HCT116 (cell line): ENCODE results near the gene TAF1D. TPM values are rescaled to one million over a fixed set of nuclear protein-coding genes. Genes with fewer than 3 reads are reported as not detected.

Source experiments
- ATAC-seq: fragments of 200-7000 bp; cut with Tn5 transposase; 2 replicates; pipeline ENCODE4 v1.9.1; 2020; ENCODE audit warnings: mild to moderate bottlenecking, moderate library complexity
- BruUV-seq: library from RNA; stranded (reverse); fragments of 400-500 nt; replicated peaks from 2 replicates; lab custom pipeline; 2021; lab: Mats Ljungman, UMichigan
- CTCF ChIA-PET: fragments of 300-600 bp; sonication (Branson Sonifier 250); formaldehyde crosslinking; loops from one replicate; lab custom pipeline; 2021; ENCODE audit warnings: antibody characterized with exemption; lab: Charles Lee
- POLR2A ChIA-PET: fragments of 300-600, 350-600 bp; sonication (Branson Sonifier 250); formaldehyde crosslinking; loops from one replicate; lab custom pipeline; 2021; ENCODE audit warnings: antibody characterized with exemption; lab: Charles Lee
- RAD21 ChIA-PET, 2 experiments: fragments of 300-600 bp; sonication (Branson Sonifier 250); formaldehyde crosslinking; loops; one replicate each; lab custom pipeline; 2023; ENCODE audit warnings: low total read pairs in 2 of 2; ENCODE audit not compliant: uncharacterized antibody in 2 of 2, unreplicated experiment in 2 of 2, low non-redundant PET in 1 of 2; lab: Charles Lee
- DNase-seq: peaks from one replicate; pipeline ENCODE4 v3.0.0-alpha.2; 2010; ENCODE audit warnings: low read depth, low spot score
- H2AFZ ChIP-seq: fragments of 200-600 bp; shearing (Covaris generic), sonication (generic); 2 replicates; pipeline ENCODE4 v1.6.1; 2017; ENCODE audit warnings: low read depth, mixed run types, mixed read lengths, antibody characterized with exemption, low read length; ENCODE audit not compliant: poor library complexity, severe bottlenecking
- H3K27ac ChIP-seq: 2 replicates; pipeline ENCODE4 v1.5.1; 2012; ENCODE audit warnings: low read depth, low read length
- H3K27me3 ChIP-seq: fragments of 200-600 bp; sonication (generic); 2 replicates; pipeline ENCODE4 v1.6.1; 2016; ENCODE audit warnings: mixed run types, low read length, mixed read lengths; ENCODE audit not compliant: insufficient read depth
- H3K36me3 ChIP-seq, 2 experiments: fragments of 200-500 bp in 1 of 2; fragments of 200-600 bp in 1 of 2; sonication (Bioruptor generic) in 1 of 2; sonication (generic) in 1 of 2; 2 replicates each; pipeline versions ENCODE4 v1.5.1 to v1.6.1; 2014 to 2016; ENCODE audit warnings: low read length in 2 of 2, inconsistent platforms in 1 of 2, mixed read lengths in 1 of 2, mixed run types in 1 of 2; ENCODE audit not compliant: insufficient read depth in 2 of 2, control insufficient read depth in 1 of 2
- H3K4me1 ChIP-seq, 2 experiments: fragments of 200-600 bp in 1 of 2; sonication (generic) in 1 of 2; 2 replicates each; pipeline versions ENCODE4 v1.5.1 to v1.6.1; 2012 to 2017; ENCODE audit warnings: low read length in 2 of 2, inconsistent platforms in 1 of 2, mild to moderate bottlenecking in 1 of 2, mixed read lengths in 1 of 2, mixed run types in 1 of 2, moderate library complexity in 1 of 2; ENCODE audit not compliant: insufficient read depth in 2 of 2, control insufficient read depth in 1 of 2
- H3K4me2 ChIP-seq: fragments of 200-600 bp; sonication (generic); 2 replicates; pipeline ENCODE4 v1.6.1; 2017; ENCODE audit warnings: mixed run types, low read length, mixed read lengths
- H3K4me3 ChIP-seq, 2 experiments: fragments of 200-600 bp in 1 of 2; sonication (generic) in 1 of 2; replicated peaks in 1 of 2; 2 replicates each; pipeline ENCODE4 v1.5.1; 2011 to 2016; ENCODE audit warnings: low read length in 2 of 2, control low read depth in 1 of 2, low read depth in 1 of 2, mild to moderate bottlenecking in 1 of 2, mixed read lengths in 1 of 2, mixed run types in 1 of 2
- H3K79me2 ChIP-seq: fragments of 200-600 bp; sonication (generic); 2 replicates; pipeline ENCODE4 v1.6.1; 2017; ENCODE audit warnings: mild to moderate bottlenecking, mixed run types, low read length, moderate library complexity, mixed read lengths; ENCODE audit not compliant: insufficient read depth
- H3K9ac ChIP-seq: fragments of 200-600 bp; sonication (generic); 2 replicates; pipeline ENCODE4 v1.6.1; 2016; ENCODE audit warnings: low read length, mixed read lengths
- H3K9me2 ChIP-seq: fragments of 200-600 bp; sonication (generic), shearing (Covaris generic); 2 replicates; pipeline ENCODE4 v1.6.1; 2017; ENCODE audit warnings: mixed run types, mild to moderate bottlenecking, moderate library complexity; ENCODE audit not compliant: insufficient read depth
- H3K9me3 ChIP-seq, 2 experiments: fragments of 200-500 bp in 1 of 2; fragments of 200-600 bp in 1 of 2; sonication (Bioruptor generic) in 1 of 2; sonication (generic) in 1 of 2; 2 replicates each; pipeline ENCODE4 v1.6.1; 2014 to 2017; ENCODE audit warnings: low read length in 2 of 2, mixed read lengths in 2 of 2, inconsistent platforms in 1 of 2, low read depth in 1 of 2, mild to moderate bottlenecking in 1 of 2, mixed run types in 1 of 2, moderate library complexity in 1 of 2; ENCODE audit not compliant: control insufficient read depth in 1 of 2, insufficient read depth in 1 of 2
- H4K20me1 ChIP-seq: fragments of 200-600 bp; sonication (generic), shearing (Covaris generic); 2 replicates; pipeline ENCODE4 v1.6.1; 2017; ENCODE audit warnings: mixed run types, mild to moderate bottlenecking, moderate library complexity; ENCODE audit not compliant: insufficient read depth
- EGR1 ChIP-seq: IDR thresholded peaks from 2 replicates; pipeline ENCODE4 v1.6.1; 2012; ENCODE audit warnings: low read depth
- ELF1 ChIP-seq: IDR thresholded peaks from 2 replicates; pipeline ENCODE4 v1.6.1; 2012; ENCODE audit warnings: low read depth, borderline replicate concordance
- EZH2phosphoT487 ChIP-seq: fragments of 200-600 bp; IDR thresholded peaks from 2 replicates; pipeline ENCODE4 v1.6.1; 2018; ENCODE audit warnings: antibody characterized with exemption, borderline replicate concordance
- FOSL1 ChIP-seq: IDR thresholded peaks from 2 replicates; pipeline ENCODE4 v1.6.1; 2012; ENCODE audit warnings: low read depth
- JUND ChIP-seq: IDR thresholded peaks from 2 replicates; pipeline ENCODE4 v1.6.1; 2012
- POLR2AphosphoS5 ChIP-seq: IDR thresholded peaks from 2 replicates; pipeline ENCODE4 v1.6.1; 2011; ENCODE audit warnings: mild to moderate bottlenecking, low read depth, low read length, moderate library complexity
- SP1 ChIP-seq: IDR thresholded peaks from 2 replicates; pipeline ENCODE4 v1.6.1; 2012; ENCODE audit warnings: low read depth
- SRF ChIP-seq: IDR thresholded peaks from 2 replicates; pipeline ENCODE4 v1.6.1; 2012; ENCODE audit warnings: low read depth
- YY1 ChIP-seq: IDR thresholded peaks from 2 replicates; pipeline ENCODE4 v1.6.1; 2011; ENCODE audit warnings: low read length, low read depth, moderate library complexity, mild to moderate bottlenecking; ENCODE audit not compliant: insufficient replicate concordance; ENCODE audit errors: extremely low read depth
- ZFX ChIP-seq: fragments of 450-650 bp; IDR thresholded peaks from 2 replicates; pipeline ENCODE4 v1.6.1; 2017
- intact Hi-C: fragments of 100-400 bp; cut with micrococcal nuclease; formaldehyde crosslinking; loops from 2 replicates; pipeline ENCODE4 v1.10.0; 2022
- total RNA-seq: library from RNA; stranded (reverse); gene quantifications from one replicate; pipeline ENCODE4 v1.2.1, GENCODE V29; 2021; ENCODE audit not compliant: unreplicated experiment
- TF ChIP-seq, protein P1 (sequence below): IDR thresholded peaks from 2 replicates; pipeline ENCODE4 v1.6.1; 2011; ENCODE audit warnings: mild to moderate bottlenecking, low read length, moderate library complexity; ENCODE audit not compliant: insufficient replicate concordance; ENCODE audit errors: extremely low read depth
- TF ChIP-seq, protein P2 (sequence below): IDR thresholded peaks from 2 replicates; pipeline ENCODE4 v1.6.1; 2012
- TF ChIP-seq, protein P3 (sequence below), 3 experiments: fragments of 200-600 bp in 1 of 3; sonication (generic) in 1 of 3; IDR thresholded peaks in 2 of 3; conservative IDR thresholded peaks in 1 of 3; 2 replicates each; pipeline ENCODE4 v1.5.1; 2012 to 2017; ENCODE audit warnings: low read depth in 2 of 3, low read length in 2 of 3, antibody characterized with exemption in 1 of 3, borderline replicate concordance in 1 of 3, control low read depth in 1 of 3, mild to moderate bottlenecking in 1 of 3, mixed read lengths in 1 of 3, mixed run types in 1 of 3, moderate library complexity in 1 of 3; ENCODE audit not compliant: insufficient read depth in 1 of 3
- TF ChIP-seq, protein P4 (sequence below): IDR thresholded peaks from 2 replicates; pipeline ENCODE4 v1.6.1; 2012

Gene TAF1D
- total RNA-seq, 1 experiment from 2014 or later: 267 TPM

DNA sequence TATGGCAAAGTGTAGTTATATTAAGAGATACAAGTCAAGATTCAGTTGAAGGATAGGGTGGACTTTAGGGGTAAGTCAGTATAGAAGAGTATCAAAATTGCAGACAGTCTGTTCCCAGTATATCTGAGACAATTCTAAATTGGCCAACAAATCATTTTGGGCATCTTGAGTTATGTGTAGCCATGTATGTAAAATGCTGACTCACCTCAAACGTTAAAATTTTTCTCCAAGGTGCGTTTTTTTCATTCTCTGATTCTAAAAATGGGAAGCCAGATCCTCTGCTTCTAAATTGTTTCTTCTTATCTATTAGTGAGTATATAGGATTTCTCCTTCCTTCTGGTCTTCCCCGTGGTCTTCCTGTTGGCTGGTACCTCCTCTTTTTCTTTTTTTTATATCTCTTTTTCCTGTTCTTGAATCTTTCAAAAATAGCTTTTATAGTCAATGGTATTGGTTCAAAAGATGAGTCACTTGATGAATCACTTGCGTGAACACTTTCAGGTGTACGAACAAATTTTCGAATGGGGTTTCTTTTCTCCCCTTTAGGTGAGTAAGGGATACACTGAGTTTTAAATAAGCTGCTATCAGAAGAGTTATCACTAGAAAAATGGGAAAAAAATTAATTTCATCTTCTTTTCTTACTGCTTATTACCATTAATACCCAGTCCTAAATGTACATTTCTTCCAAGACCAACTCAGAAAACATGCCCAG, 3.2 kb downstream of the TAF1D start:
- Histone ChIP-seq H2AFZ (no peak overlapping the region), H3K36me3 (peaks cover 68 to 75% of the 10 kb centered on the region in 2 experiments), H3K27me3 (no peaks in the 10 kb centered on the region), H3K4me3 (peak overlapping the region in 1 of 2 experiments; percentile 86; a peak in 1 of 4 replicates), H4K20me1 (peaks cover 63% of the 10 kb centered on the region), H3K9me3 (no peaks in the 10 kb centered on the region), H3K4me1 (peaks cover 20 to 31% of the 10 kb centered on the region in 2 experiments), H3K9ac (peak overlapping the region; percentile 98), H3K27ac (peak overlapping the region; percentile 86; the same call in 1 of the 2 replicates), H3K79me2 (peaks cover 97% of the 10 kb centered on the region), H3K4me2 (peak overlapping the region; percentile 83), H3K9me2 (no peaks in the 10 kb centered on the region)
- POLR2A ChIA-PET: interaction anchor here (1.0 to 2.0 kb wide), 4 partner anchors 9 to 46 kb away, joined by 3 to 7 read pairs (median 6); partner anchors contain the start of gene MED17
- intact Hi-C loops: no loop called here
- CTCF ChIA-PET: no interaction called here
- RAD21 ChIA-PET: no interaction called here
- TF ChIP-seq, protein P1, sequence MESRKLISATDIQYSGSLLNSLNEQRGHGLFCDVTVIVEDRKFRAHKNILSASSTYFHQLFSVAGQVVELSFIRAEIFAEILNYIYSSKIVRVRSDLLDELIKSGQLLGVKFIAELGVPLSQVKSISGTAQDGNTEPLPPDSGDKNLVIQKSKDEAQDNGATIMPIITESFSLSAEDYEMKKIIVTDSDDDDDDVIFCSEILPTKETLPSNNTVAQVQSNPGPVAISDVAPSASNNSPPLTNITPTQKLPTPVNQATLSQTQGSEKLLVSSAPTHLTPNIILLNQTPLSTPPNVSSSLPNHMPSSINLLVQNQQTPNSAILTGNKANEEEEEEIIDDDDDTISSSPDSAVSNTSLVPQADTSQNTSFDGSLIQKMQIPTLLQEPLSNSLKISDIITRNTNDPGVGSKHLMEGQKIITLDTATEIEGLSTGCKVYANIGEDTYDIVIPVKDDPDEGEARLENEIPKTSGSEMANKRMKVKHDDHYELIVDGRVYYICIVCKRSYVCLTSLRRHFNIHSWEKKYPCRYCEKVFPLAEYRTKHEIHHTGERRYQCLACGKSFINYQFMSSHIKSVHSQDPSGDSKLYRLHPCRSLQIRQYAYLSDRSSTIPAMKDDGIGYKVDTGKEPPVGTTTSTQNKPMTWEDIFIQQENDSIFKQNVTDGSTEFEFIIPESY: no peak
- TF ChIP-seq POLR2AphosphoS5: peak; percentile 50; the same call in 1 of the 2 replicates
- TF ChIP-seq, protein P2, sequence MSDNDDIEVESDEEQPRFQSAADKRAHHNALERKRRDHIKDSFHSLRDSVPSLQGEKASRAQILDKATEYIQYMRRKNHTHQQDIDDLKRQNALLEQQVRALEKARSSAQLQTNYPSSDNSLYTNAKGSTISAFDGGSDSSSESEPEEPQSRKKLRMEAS: 0 out of 2 replicates have a peak, but pooled peaks have one; percentile 21
- no peak for TF ChIP-seq ZFX
- no peak for TF ChIP-seq EGR1
- TF ChIP-seq YY1: no peak
- 0 out of 2 replicates have a peak, but pooled peaks have one; percentile 31 for TF ChIP-seq SP1
- TF ChIP-seq FOSL1: peak; percentile 87
- TF ChIP-seq, protein P3, sequence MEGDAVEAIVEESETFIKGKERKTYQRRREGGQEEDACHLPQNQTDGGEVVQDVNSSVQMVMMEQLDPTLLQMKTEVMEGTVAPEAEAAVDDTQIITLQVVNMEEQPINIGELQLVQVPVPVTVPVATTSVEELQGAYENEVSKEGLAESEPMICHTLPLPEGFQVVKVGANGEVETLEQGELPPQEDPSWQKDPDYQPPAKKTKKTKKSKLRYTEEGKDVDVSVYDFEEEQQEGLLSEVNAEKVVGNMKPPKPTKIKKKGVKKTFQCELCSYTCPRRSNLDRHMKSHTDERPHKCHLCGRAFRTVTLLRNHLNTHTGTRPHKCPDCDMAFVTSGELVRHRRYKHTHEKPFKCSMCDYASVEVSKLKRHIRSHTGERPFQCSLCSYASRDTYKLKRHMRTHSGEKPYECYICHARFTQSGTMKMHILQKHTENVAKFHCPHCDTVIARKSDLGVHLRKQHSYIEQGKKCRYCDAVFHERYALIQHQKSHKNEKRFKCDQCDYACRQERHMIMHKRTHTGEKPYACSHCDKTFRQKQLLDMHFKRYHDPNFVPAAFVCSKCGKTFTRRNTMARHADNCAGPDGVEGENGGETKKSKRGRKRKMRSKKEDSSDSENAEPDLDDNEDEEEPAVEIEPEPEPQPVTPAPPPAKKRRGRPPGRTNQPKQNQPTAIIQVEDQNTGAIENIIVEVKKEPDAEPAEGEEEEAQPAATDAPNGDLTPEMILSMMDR (IDR thresholded peaks at IDR 0.05 in 2 of 3, conservative IDR thresholded peaks at IDR 0.05 in 1 of 3; ENCODE audit: borderline replicate concordance in 1 of 3, insufficient read depth in 1 of 3, low read depth in 2 of 3, low read length in 2 of 3): no peak
- TF ChIP-seq EZH2phosphoT487: no peak
- 0 out of 2 replicates have a peak, but pooled peaks have one; percentile 40 for TF ChIP-seq SRF
- TF ChIP-seq ELF1: no peak
- TF ChIP-seq, protein P4, sequence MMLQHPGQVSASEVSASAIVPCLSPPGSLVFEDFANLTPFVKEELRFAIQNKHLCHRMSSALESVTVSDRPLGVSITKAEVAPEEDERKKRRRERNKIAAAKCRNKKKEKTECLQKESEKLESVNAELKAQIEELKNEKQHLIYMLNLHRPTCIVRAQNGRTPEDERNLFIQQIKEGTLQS: no peak
- TF ChIP-seq JUND: peak; percentile 67
- BruUV-seq: no TSS peak
- ATAC-seq (no peak), DNase-seq (no peak)
